Erythroblast (primary cell): ENCODE data around the gene SEC24B.

ENCODE experiments used
- GATA1 ChIP-seq: IDR thresholded peaks from 2 replicates; pipeline ENCODE4 v1.6.1; 2011; ENCODE audit warnings: low read depth, mild to moderate bottlenecking, control low read depth, low read length, moderate library complexity
- POLR2A ChIP-seq: IDR thresholded peaks from 2 replicates; pipeline ENCODE4 v1.6.1; 2011; ENCODE audit warnings: mild to moderate bottlenecking, low read length

GRCh38 chr4:109395694-109396093, 37.9 kb upstream of the SEC24B start:
- no peak for TF ChIP-seq POLR2A
- no peak for TF ChIP-seq GATA1
